Trophoblast cell (in vitro differentiated cells and primary cell): ENCODE measurements around the gene ZNF593.

Experiments used
- DNase-seq, 2 donors: peaks; one replicate each; pipeline ENCODE4 v3.0.0-alpha.2; 2016
- H2AFZ ChIP-seq: 2 replicates; pipeline ENCODE4 v1.6.1; 2013; ENCODE audit warnings: low read length, moderate library complexity, mild to moderate bottlenecking; ENCODE audit not compliant: insufficient read depth, poor library complexity
- H2AK5ac ChIP-seq: 2 replicates; pipeline ENCODE4 v1.6.1; 2013; ENCODE audit warnings: mild to moderate bottlenecking, low read length
- H2BK120ac ChIP-seq: 2 replicates; pipeline ENCODE4 v1.6.1; 2013; ENCODE audit warnings: low read length, mild to moderate bottlenecking, moderate library complexity; ENCODE audit not compliant: insufficient read depth, poor library complexity
- H2BK12ac ChIP-seq: 2 replicates; pipeline ENCODE4 v1.6.1; 2013; ENCODE audit warnings: mild to moderate bottlenecking, low read length, moderate library complexity
- H2BK5ac ChIP-seq: 2 replicates; pipeline ENCODE4 v1.6.1; 2013; ENCODE audit warnings: low read length, low read depth, moderate library complexity, mild to moderate bottlenecking; ENCODE audit not compliant: poor library complexity
- H3K14ac ChIP-seq: 2 replicates; pipeline ENCODE4 v1.6.1; 2013; ENCODE audit warnings: mild to moderate bottlenecking, low read length
- H3K18ac ChIP-seq: 2 replicates; pipeline ENCODE4 v1.6.1; 2013; ENCODE audit warnings: mild to moderate bottlenecking, low read length
- H3K23ac ChIP-seq: 2 replicates; pipeline ENCODE4 v1.6.1; 2013; ENCODE audit warnings: low read length
- H3K27ac ChIP-seq: 2 replicates; pipeline ENCODE4 v1.5.1; 2013; ENCODE audit warnings: low read depth, mild to moderate bottlenecking, inconsistent platforms, low read length, moderate library complexity
- H3K27me3 ChIP-seq: 2 replicates; pipeline ENCODE4 v1.6.1; 2013; ENCODE audit warnings: inconsistent platforms, mild to moderate bottlenecking, low read length, moderate library complexity; ENCODE audit not compliant: insufficient read depth
- H3K36me3 ChIP-seq, 2 experiments: 1 replicate in 1 of 2; 2 replicates in 1 of 2; pipeline ENCODE4 v1.6.1; 2013; ENCODE audit warnings: low read length in 2 of 2, mild to moderate bottlenecking in 2 of 2, moderate library complexity in 1 of 2; ENCODE audit not compliant: insufficient read depth in 2 of 2, control insufficient read depth in 1 of 2
- H3K4ac ChIP-seq: 2 replicates; pipeline ENCODE4 v1.6.1; 2013; ENCODE audit warnings: low read depth, mild to moderate bottlenecking, low read length, moderate library complexity
- H3K4me1 ChIP-seq, 2 experiments: 1 replicate in 1 of 2; 2 replicates in 1 of 2; pipeline ENCODE4 v1.6.1; 2013; ENCODE audit warnings: low read length in 2 of 2, mild to moderate bottlenecking in 2 of 2, moderate library complexity in 1 of 2; ENCODE audit not compliant: insufficient read depth in 2 of 2, control insufficient read depth in 1 of 2
- H3K4me2 ChIP-seq: 2 replicates; pipeline ENCODE4 v1.6.1; 2013; ENCODE audit warnings: inconsistent platforms, mild to moderate bottlenecking, low read length, moderate library complexity
- H3K4me3 ChIP-seq: 2 replicates; pipeline ENCODE4 v1.5.1; 2013; ENCODE audit warnings: mild to moderate bottlenecking, low read depth, low read length, inconsistent platforms
- H3K79me1 ChIP-seq: one replicate; pipeline ENCODE4 v1.6.1; 2013; ENCODE audit warnings: low read length
- H3K79me2 ChIP-seq: 2 replicates; pipeline ENCODE4 v1.6.1; 2013; ENCODE audit warnings: low read length, mild to moderate bottlenecking; ENCODE audit not compliant: control insufficient read depth, insufficient read depth, poor library complexity
- H3K9ac ChIP-seq: 2 replicates; pipeline ENCODE4 v1.6.1; 2013; ENCODE audit warnings: mild to moderate bottlenecking, low read length
- H3K9me3 ChIP-seq: 2 replicates; pipeline ENCODE4 v1.6.1; 2013; ENCODE audit warnings: low read depth, mild to moderate bottlenecking, control low read depth, inconsistent platforms, low read length; ENCODE audit not compliant: insufficient read depth
- H4K12ac ChIP-seq: 2 replicates; pipeline ENCODE4 v1.6.1; 2013; ENCODE audit warnings: low read depth, mild to moderate bottlenecking, low read length, moderate library complexity
- H4K8ac ChIP-seq: 2 replicates; pipeline ENCODE4 v1.6.1; 2013; ENCODE audit warnings: low read depth, mild to moderate bottlenecking, low read length, moderate library complexity
- H4K91ac ChIP-seq: one replicate; pipeline ENCODE4 v1.6.1; 2013; ENCODE audit warnings: low read depth, mild to moderate bottlenecking, low read length, moderate library complexity
- WGBS: extraction: QIAGEN DNeasy Blood & Tissue Kit; methylation state at CpG from one replicate; pipeline ENCODE4 v1.1.7; 2013; ENCODE audit warnings: missing lambda C conversion rate; ENCODE audit not compliant: insufficient read length, insufficient coverage; ENCODE audit errors: extremely low coverage; 5-methylcytosine and 5-hydroxymethylcytosine counted together

The ZNF593 gene

GRCh38 chr1:26145041-26145959 is 24.4 kb upstream of the ZNF593 start:
- no CpG with 5 or more reads among the region's 19 CpGs for WGBS
- H2BK120ac ChIP-seq = no peak overlapping the region
- H2BK5ac ChIP-seq = no peak overlapping the region
- no peak overlapping the region for H3K4me3 ChIP-seq
- no peaks in the 10 kb centered on the region for H3K4me1 ChIP-seq
- H3K27me3 ChIP-seq = no peaks in the 10 kb centered on the region
- H3K4ac ChIP-seq = no peak overlapping the region
- DNase-seq = peak; percentile 88 to 95
- H4K12ac ChIP-seq = no peak overlapping the region
- H3K79me1 ChIP-seq = no peaks in the 10 kb centered on the region
- no peak overlapping the region for H3K23ac ChIP-seq
- H4K8ac ChIP-seq = no peak overlapping the region
- no peak overlapping the region for H2AK5ac ChIP-seq
- no peak overlapping the region for H3K14ac ChIP-seq
- no peak overlapping the region for H3K27ac ChIP-seq
- H2BK12ac ChIP-seq = no peak overlapping the region
- no peak overlapping the region for H4K91ac ChIP-seq
- no peak overlapping the region for H3K9ac ChIP-seq
- no peaks in the 10 kb centered on the region for H3K36me3 ChIP-seq
- H3K4me2 ChIP-seq = no peak overlapping the region
- no peaks in the 10 kb centered on the region for H3K79me2 ChIP-seq
- peaks cover 2% of the 10 kb centered on the region for H3K9me3 ChIP-seq
- H3K18ac ChIP-seq = no peak overlapping the region
- H2AFZ ChIP-seq = no peak overlapping the region

GRCh38 chr1:26145960-26146294 is 23.8 kb upstream of the ZNF593 start:
- Histone ChIP-seq H2AFZ (no peak overlapping the region), H3K4me3 (no peak overlapping the region), H3K14ac (no peak overlapping the region), H3K27ac (no peak overlapping the region), H2AK5ac (no peak overlapping the region), H3K23ac (no peak overlapping the region), H2BK12ac (no peak overlapping the region), H3K9ac (no peak overlapping the region), H4K12ac (no peak overlapping the region), H4K91ac (no peak overlapping the region), H3K79me2 (no peaks in the 10 kb centered on the region), H3K79me1 (no peaks in the 10 kb centered on the region), H3K27me3 (no peaks in the 10 kb centered on the region), H3K18ac (no peak overlapping the region), H4K8ac (no peak overlapping the region), H2BK5ac (no peak overlapping the region), H3K9me3 (peaks cover 2% of the 10 kb centered on the region), H3K36me3 (no peaks in the 10 kb centered on the region), H3K4me2 (no peak overlapping the region), H3K4me1 (no peaks in the 10 kb centered on the region), H2BK120ac (no peak overlapping the region), H3K4ac (no peak overlapping the region)
- no CpG with 5 or more reads among the region's 6 CpGs for WGBS
- DNase-seq = no peak

- Histone ChIP-seq H3K9ac (peak overlapping the region; percentile 9), H2AFZ (no peak overlapping the region), H2BK120ac (no peak overlapping the region), H3K79me1 (no peaks in the 10 kb centered on the region), H3K4me1 (no peaks in the 10 kb centered on the region), H3K27ac (no peak overlapping the region), H4K8ac (no peak overlapping the region), H3K79me2 (no peaks in the 10 kb centered on the region), H2BK5ac (no peak overlapping the region), H4K91ac (no peak overlapping the region), H3K18ac (no peak overlapping the region), H3K27me3 (no peaks in the 10 kb centered on the region), H3K9me3 (peaks cover 2% of the 10 kb centered on the region), H3K23ac (no peak overlapping the region), H2AK5ac (no peak overlapping the region), H4K12ac (no peak overlapping the region), H3K14ac (no peak overlapping the region), H3K4me2 (no peak overlapping the region), H3K36me3 (no peaks in the 10 kb centered on the region), H2BK12ac (no peak overlapping the region), H3K4me3 (no peak overlapping the region), H3K4ac (no peak overlapping the region)
- no peak for DNase-seq
Measured at GRCh38 chr1:26148887-26149286, 20.8 kb upstream of the ZNF593 start.

GRCh38 chr1:26153966-26154532 is 15.7 kb upstream of the ZNF593 start:
- Histone ChIP-seq H4K12ac (no peak overlapping the region), H3K36me3 (no peaks in the 10 kb centered on the region), H3K79me1 (peaks cover 8% of the 10 kb centered on the region), H3K4me2 (no peak overlapping the region), H3K18ac (no peak overlapping the region), H4K91ac (no peak overlapping the region), H3K23ac (no peak overlapping the region), H2AK5ac (no peak overlapping the region), H3K9ac (no peak overlapping the region), H3K14ac (no peak overlapping the region), H2BK120ac (no peak overlapping the region), H3K4me3 (no peak overlapping the region), H3K9me3 (no peaks in the 10 kb centered on the region), H3K27me3 (no peaks in the 10 kb centered on the region), H2BK12ac (no peak overlapping the region), H3K27ac (no peak overlapping the region), H3K79me2 (no peaks in the 10 kb centered on the region), H2AFZ (no peak overlapping the region), H3K4me1 (peaks cover 27 to 33% of the 10 kb centered on the region in 2 experiments), H4K8ac (no peak overlapping the region), H3K4ac (no peak overlapping the region), H2BK5ac (no peak overlapping the region)
- DNase-seq = no peak
- WGBS = no CpG with 5 or more reads among the region's 5 CpGs
